Endothelial cell of umbilical vein (primary cell): ENCODE results near the gene GRID2IP. TPM values are rescaled to one million over a fixed set of nuclear protein-coding genes. Genes with fewer than 3 reads are reported as not detected.

ENCODE experiments used
- BruUV-seq: library from RNA; stranded (reverse); fragments of 400-500 nt; replicated peaks from 2 replicates; lab custom pipeline; 2021; lab: Mats Ljungman, UMichigan
- CTCF ChIA-PET: fragments of 300-600, 350-600 bp; sonication (Branson Sonifier 250); formaldehyde crosslinking; loops from one replicate; lab custom pipeline; 2021; ENCODE audit warnings: antibody characterized with exemption, inconsistent platforms; lab: Charles Lee
- POLR2A ChIA-PET: fragments of 300-600, 350-600 bp; sonication (Branson Sonifier 250); formaldehyde crosslinking; loops from one replicate; lab custom pipeline; 2021; ENCODE audit warnings: antibody characterized with exemption, inconsistent platforms; lab: Charles Lee
- DNase-seq: peaks from one replicate; pipeline ENCODE4 v3.0.0-alpha.2; 2011; ENCODE audit warnings: low read depth, low spot score
- FAIRE-seq: peaks from 2 replicates; lab custom pipeline; 2011; peaks lifted over from hg19 to GRCh38; lab: Jason Lieb, UNC
- H2AFZ ChIP-seq: 2 replicates; pipeline ENCODE4 v1.6.0; 2012; ENCODE audit warnings: low read depth, low read length, control low read depth, inconsistent platforms
- H3K27ac ChIP-seq: 2 replicates; pipeline ENCODE4 v1.5.1; 2011; ENCODE audit warnings: low read depth, mild to moderate bottlenecking, control low read depth, low read length, moderate library complexity; ENCODE audit not compliant: insufficient read depth
- H3K27me3 ChIP-seq, 2 experiments: 2 replicates each; pipeline versions ENCODE4 v1.6.0 to v1.6.1; 2011; ENCODE audit warnings: low read length in 2 of 2, mixed read lengths in 1 of 2; ENCODE audit not compliant: control insufficient read depth in 2 of 2, insufficient read depth in 2 of 2
- H3K36me3 ChIP-seq, 2 experiments: 2 replicates in 1 of 2; 3 replicates in 1 of 2; pipeline ENCODE4 v1.5.1; 2011; ENCODE audit warnings: low read length in 2 of 2, mild to moderate bottlenecking in 1 of 2, moderate library complexity in 1 of 2; ENCODE audit not compliant: control insufficient read depth in 2 of 2, insufficient read depth in 2 of 2; ENCODE audit errors: extremely low read depth in 1 of 2
- H3K4me1 ChIP-seq: 3 replicates; pipeline ENCODE4 v1.5.1; 2011; ENCODE audit warnings: mild to moderate bottlenecking, low read length; ENCODE audit not compliant: control insufficient read depth, insufficient read depth; ENCODE audit errors: extremely low read depth
- H3K4me2 ChIP-seq: 2 replicates; pipeline ENCODE4 v1.6.1; 2011; ENCODE audit warnings: low read length, control low read depth, mixed read lengths; ENCODE audit not compliant: insufficient read depth
- H3K4me3 ChIP-seq, 3 experiments: fragments of 200-600 bp in 1 of 3; sonication (generic), shearing (Covaris generic) in 1 of 3; replicated peaks in 1 of 3; 2 replicates each; pipeline ENCODE4 v1.5.1; 2011 to 2016; ENCODE audit warnings: control low read depth in 3 of 3, low read length in 3 of 3, mild to moderate bottlenecking in 2 of 3, inconsistent platforms in 1 of 3, low read depth in 1 of 3, moderate library complexity in 1 of 3; ENCODE audit not compliant: insufficient read depth in 1 of 3
- H3K79me2 ChIP-seq: 2 replicates; pipeline ENCODE4 v1.6.0; 2012; ENCODE audit warnings: low read length, inconsistent platforms; ENCODE audit not compliant: control insufficient read depth, insufficient read depth
- H3K9ac ChIP-seq: replicated peaks from 2 replicates; pipeline ENCODE3; 2011; ENCODE audit warnings: low read length, control low read depth; ENCODE audit not compliant: insufficient read depth; ENCODE audit errors: extremely low read depth
- H3K9me1 ChIP-seq: replicated peaks from 3 replicates; pipeline ENCODE4 v1.6.0; 2011; ENCODE audit warnings: mild to moderate bottlenecking, low read length; ENCODE audit not compliant: control insufficient read depth, insufficient read depth; ENCODE audit errors: extremely low read depth
- H3K9me3 ChIP-seq: replicated peaks from 2 replicates; pipeline ENCODE4 v1.5.1; 2012; ENCODE audit warnings: low read length, inconsistent platforms; ENCODE audit not compliant: control insufficient read depth, insufficient read depth
- H4K20me1 ChIP-seq: replicated peaks from 2 replicates; pipeline ENCODE3; 2011; ENCODE audit warnings: mild to moderate bottlenecking, low read length; ENCODE audit not compliant: control insufficient read depth, insufficient read depth; ENCODE audit errors: extremely low read depth
- EZH2 ChIP-seq: IDR thresholded peaks from 2 replicates; pipeline ENCODE4 v1.6.1; 2012; ENCODE audit warnings: borderline replicate concordance, low read depth, mild to moderate bottlenecking, moderate library complexity, low read length, inconsistent platforms; ENCODE audit not compliant: severe bottlenecking
- GATA2 ChIP-seq: IDR thresholded peaks from 2 replicates; pipeline ENCODE4 v1.7.0; 2011; ENCODE audit warnings: low read depth, mild to moderate bottlenecking, moderate library complexity, mixed read lengths, low read length; ENCODE audit not compliant: insufficient read length, insufficient read depth
- JUN ChIP-seq: IDR thresholded peaks from 2 replicates; pipeline ENCODE4 v1.6.1; 2011; ENCODE audit warnings: borderline replicate concordance, low read depth; ENCODE audit not compliant: insufficient read length, insufficient read depth
- MYC ChIP-seq: IDR thresholded peaks from one replicate; pipeline ENCODE4 v1.6.1; 2011; ENCODE audit warnings: mild to moderate bottlenecking, low read depth, low read length
- POLR2A ChIP-seq: IDR thresholded peaks from 2 replicates; pipeline ENCODE4 v1.6.1; 2012; ENCODE audit warnings: low read depth, mild to moderate bottlenecking, control low read depth, low read length
- POLR2AphosphoS5 ChIP-seq: IDR thresholded peaks from 2 replicates; pipeline ENCODE4 v1.6.1; 2012; ENCODE audit warnings: low read depth, mild to moderate bottlenecking, control low read depth, low read length, moderate library complexity; ENCODE audit not compliant: insufficient read depth
- dilution Hi-C: fragments of 300-500 bp; cut with MboI; formaldehyde crosslinking; loops from one replicate; pipeline ENCODE4 v1.15.0; 2019; ENCODE audit warnings: low sequenced_read_pairs; ENCODE audit not compliant: extremely low pct_ligation_motif_present
- intact Hi-C: fragments of 100-400 bp; cut with micrococcal nuclease; formaldehyde crosslinking; loops from one replicate; pipeline ENCODE4 v1.10.0; 2022
- polyA plus RNA-seq, 4 experiments: library from polyadenylated mRNA; depleted of rRNA in 3 of 4; stranded (reverse) in 3 of 4; unstranded in 1 of 4; fragments of >200 nt; gene quantifications; 2 replicates each; pipeline versions ENCODE4 v1.2.1 to v1.2.3, GENCODE V29; 2011 to 2012; ENCODE audit warnings: missing spikeins in 1 of 4
- total RNA-seq: library from RNA; stranded (reverse); gene quantifications from 2 replicates; pipeline ENCODE4 v1.2.3, GENCODE V29; 2021
- TF ChIP-seq, protein P1 (sequence below), 2 donors: IDR thresholded peaks; 1 replicate in 1 of 2; 2 replicates in 1 of 2; pipeline ENCODE4 v1.5.1; 2011; ENCODE audit warnings: low read length in 2 of 2, mild to moderate bottlenecking in 2 of 2, moderate library complexity in 2 of 2, control low read depth in 1 of 2, inconsistent platforms in 1 of 2, low read depth in 1 of 2; ENCODE audit not compliant: insufficient read depth in 1 of 2; ENCODE audit errors: extremely low read depth in 1 of 2
- TF ChIP-seq, protein P2 (sequence below): IDR thresholded peaks from 2 replicates; pipeline ENCODE4 v1.6.1; 2011; ENCODE audit not compliant: insufficient read depth, insufficient read length

Gene GRID2IP
- total and polyA plus RNA-seq, 2 donors (not counting 3 experiments of a cell fraction or from before 2014, with no cell fraction given) = not detected

DNA sequence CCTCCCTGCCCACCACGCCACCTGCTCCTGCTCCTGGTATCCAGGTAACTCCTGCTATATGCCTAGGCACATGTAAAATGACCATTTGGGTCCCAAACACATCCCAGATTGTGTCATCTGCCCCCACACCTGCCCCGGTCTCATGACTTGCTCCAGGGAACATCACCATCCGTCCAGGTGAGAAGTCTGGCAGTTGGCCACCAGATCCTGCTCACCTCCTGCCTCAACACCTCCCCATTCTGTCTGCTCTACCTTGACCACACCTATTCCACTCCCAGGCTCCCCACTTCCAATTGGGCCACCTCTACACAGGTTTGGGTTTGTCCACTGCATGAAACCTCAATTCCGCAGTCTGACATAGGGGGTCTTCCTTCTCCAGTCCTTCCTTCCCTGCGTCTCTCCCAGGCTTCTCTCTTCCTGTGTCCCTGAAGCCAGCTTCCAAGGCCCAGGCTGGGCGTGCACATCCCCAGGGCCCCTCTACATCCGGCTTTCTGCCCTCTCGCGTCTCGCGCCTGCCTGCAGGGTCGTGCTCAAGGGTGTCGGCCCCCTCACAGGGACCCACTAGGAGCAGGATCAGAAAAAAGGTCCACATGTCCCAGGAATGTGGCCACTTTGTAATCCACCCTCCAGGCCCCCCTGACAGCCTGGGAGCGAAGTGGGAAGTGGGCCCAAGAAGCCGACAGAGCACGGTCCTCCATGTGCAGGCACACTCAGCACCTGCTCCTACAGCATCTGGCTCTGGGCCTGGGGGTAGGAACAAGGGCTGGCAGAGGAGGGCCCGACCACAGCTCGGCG, 54.2 kb downstream of the GRID2IP start:
- Histone ChIP-seq H3K9me3 (no peaks in the 10 kb centered on the region), H3K4me2 (no peak overlapping the region), H3K9ac (no peak overlapping the region), H2AFZ (no peak overlapping the region), H3K9me1 (no peaks in the 10 kb centered on the region), H3K79me2 (no peaks in the 10 kb centered on the region), H3K4me3 (no peak overlapping the region), H3K27me3 (peaks cover 0 to 3% of the 10 kb centered on the region in 2 experiments), H3K27ac (no peak overlapping the region), H3K36me3 (no peaks in the 10 kb centered on the region), H4K20me1 (no peaks in the 10 kb centered on the region), H3K4me1 (no peaks in the 10 kb centered on the region)
- ChIA-PET POLR2A (no interaction called here), CTCF (interaction anchor here (0.6 kb wide), 1 partner anchor 1761 kb away, joined by 3 read pairs; no protein-coding TSS in a partner anchor)
- DNase-seq (no peak), FAIRE-seq (no peak)
- intact Hi-C loops = no loop called here
- TF ChIP-seq, protein P1, sequence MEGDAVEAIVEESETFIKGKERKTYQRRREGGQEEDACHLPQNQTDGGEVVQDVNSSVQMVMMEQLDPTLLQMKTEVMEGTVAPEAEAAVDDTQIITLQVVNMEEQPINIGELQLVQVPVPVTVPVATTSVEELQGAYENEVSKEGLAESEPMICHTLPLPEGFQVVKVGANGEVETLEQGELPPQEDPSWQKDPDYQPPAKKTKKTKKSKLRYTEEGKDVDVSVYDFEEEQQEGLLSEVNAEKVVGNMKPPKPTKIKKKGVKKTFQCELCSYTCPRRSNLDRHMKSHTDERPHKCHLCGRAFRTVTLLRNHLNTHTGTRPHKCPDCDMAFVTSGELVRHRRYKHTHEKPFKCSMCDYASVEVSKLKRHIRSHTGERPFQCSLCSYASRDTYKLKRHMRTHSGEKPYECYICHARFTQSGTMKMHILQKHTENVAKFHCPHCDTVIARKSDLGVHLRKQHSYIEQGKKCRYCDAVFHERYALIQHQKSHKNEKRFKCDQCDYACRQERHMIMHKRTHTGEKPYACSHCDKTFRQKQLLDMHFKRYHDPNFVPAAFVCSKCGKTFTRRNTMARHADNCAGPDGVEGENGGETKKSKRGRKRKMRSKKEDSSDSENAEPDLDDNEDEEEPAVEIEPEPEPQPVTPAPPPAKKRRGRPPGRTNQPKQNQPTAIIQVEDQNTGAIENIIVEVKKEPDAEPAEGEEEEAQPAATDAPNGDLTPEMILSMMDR (IDR thresholded peaks at IDR 0.05; ENCODE audit: extremely low read depth in 1 of 2, insufficient read depth in 1 of 2, low read depth in 1 of 2, low read length in 2 of 2) = no peak
- TF ChIP-seq EZH2 (no peak), JUN (no peak), MYC (no peak), POLR2A (no peak), POLR2AphosphoS5 (no peak), GATA2 (no peak)
- TF ChIP-seq, protein P2, sequence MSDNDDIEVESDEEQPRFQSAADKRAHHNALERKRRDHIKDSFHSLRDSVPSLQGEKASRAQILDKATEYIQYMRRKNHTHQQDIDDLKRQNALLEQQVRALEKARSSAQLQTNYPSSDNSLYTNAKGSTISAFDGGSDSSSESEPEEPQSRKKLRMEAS = no peak
- no TSS peak for BruUV-seq
- dilution Hi-C loops = no loop called here
